Ishikawa (cell line): ENCODE results near the gene UQCRC2.

Experiments
- CEBPB ChIP-seq: IDR thresholded peaks from 2 replicates; pipeline ENCODE4 v1.6.1; 2012
- CREB1 ChIP-seq: IDR thresholded peaks from 2 replicates; pipeline ENCODE4 v1.6.1; 2012; ENCODE audit warnings: low read depth
- EGR1 ChIP-seq: IDR thresholded peaks from 2 replicates; pipeline ENCODE4 v1.6.1; 2012
- EP300 ChIP-seq: IDR thresholded peaks from 2 replicates; pipeline ENCODE4 v1.6.1; 2012; ENCODE audit warnings: borderline replicate concordance
- NFIC ChIP-seq: IDR thresholded peaks from 2 replicates; pipeline ENCODE4 v1.6.1; 2012
- RAD21 ChIP-seq: IDR thresholded peaks from 2 replicates; pipeline ENCODE4 v1.6.1; 2012; ENCODE audit warnings: low read depth
- TF ChIP-seq, protein P1 (sequence below): IDR thresholded peaks from 2 replicates; pipeline ENCODE4 v1.6.1; 2012
- TF ChIP-seq, protein P2 (sequence below): IDR thresholded peaks from 2 replicates; pipeline ENCODE4 v1.6.1; 2012
- TF ChIP-seq, protein P3 (sequence below): IDR thresholded peaks from 2 replicates; pipeline ENCODE4 v1.6.1; 2012; ENCODE audit warnings: low read depth, mild to moderate bottlenecking

DNA sequence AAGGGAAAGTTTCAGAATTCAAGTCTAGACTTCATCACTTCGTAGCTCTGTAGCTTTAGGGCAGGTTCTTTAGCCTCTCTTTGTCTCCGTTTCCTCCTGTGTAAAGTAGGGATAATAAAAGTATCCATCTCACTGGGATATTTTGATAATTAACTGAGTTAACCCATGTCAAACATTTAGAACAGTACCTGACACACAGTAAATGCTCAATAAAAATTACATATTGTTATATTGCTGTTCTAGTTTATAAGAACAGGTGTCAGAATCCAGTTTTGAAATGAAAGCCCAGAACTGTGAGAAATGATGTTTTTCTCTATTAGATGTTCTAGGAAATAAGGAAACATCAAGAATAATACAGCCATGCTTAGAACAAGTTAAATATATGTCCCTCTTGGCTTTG, 59.1 kb downstream of the UQCRC2 start:
- TF ChIP-seq EGR1 (no peak), CEBPB (no peak), RAD21 (no peak), NFIC (no peak), EP300 (no peak), CREB1 (no peak)
- TF ChIP-seq, protein P1, sequence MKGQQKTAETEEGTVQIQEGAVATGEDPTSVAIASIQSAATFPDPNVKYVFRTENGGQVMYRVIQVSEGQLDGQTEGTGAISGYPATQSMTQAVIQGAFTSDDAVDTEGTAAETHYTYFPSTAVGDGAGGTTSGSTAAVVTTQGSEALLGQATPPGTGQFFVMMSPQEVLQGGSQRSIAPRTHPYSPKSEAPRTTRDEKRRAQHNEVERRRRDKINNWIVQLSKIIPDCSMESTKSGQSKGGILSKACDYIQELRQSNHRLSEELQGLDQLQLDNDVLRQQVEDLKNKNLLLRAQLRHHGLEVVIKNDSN = no peak
- TF ChIP-seq, protein P2, sequence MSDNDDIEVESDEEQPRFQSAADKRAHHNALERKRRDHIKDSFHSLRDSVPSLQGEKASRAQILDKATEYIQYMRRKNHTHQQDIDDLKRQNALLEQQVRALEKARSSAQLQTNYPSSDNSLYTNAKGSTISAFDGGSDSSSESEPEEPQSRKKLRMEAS = no peak
- TF ChIP-seq, protein P3, sequence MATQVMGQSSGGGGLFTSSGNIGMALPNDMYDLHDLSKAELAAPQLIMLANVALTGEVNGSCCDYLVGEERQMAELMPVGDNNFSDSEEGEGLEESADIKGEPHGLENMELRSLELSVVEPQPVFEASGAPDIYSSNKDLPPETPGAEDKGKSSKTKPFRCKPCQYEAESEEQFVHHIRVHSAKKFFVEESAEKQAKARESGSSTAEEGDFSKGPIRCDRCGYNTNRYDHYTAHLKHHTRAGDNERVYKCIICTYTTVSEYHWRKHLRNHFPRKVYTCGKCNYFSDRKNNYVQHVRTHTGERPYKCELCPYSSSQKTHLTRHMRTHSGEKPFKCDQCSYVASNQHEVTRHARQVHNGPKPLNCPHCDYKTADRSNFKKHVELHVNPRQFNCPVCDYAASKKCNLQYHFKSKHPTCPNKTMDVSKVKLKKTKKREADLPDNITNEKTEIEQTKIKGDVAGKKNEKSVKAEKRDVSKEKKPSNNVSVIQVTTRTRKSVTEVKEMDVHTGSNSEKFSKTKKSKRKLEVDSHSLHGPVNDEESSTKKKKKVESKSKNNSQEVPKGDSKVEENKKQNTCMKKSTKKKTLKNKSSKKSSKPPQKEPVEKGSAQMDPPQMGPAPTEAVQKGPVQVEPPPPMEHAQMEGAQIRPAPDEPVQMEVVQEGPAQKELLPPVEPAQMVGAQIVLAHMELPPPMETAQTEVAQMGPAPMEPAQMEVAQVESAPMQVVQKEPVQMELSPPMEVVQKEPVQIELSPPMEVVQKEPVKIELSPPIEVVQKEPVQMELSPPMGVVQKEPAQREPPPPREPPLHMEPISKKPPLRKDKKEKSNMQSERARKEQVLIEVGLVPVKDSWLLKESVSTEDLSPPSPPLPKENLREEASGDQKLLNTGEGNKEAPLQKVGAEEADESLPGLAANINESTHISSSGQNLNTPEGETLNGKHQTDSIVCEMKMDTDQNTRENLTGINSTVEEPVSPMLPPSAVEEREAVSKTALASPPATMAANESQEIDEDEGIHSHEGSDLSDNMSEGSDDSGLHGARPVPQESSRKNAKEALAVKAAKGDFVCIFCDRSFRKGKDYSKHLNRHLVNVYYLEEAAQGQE = no peak
